Tibial nerve (tissue), 4 donors: ENCODE measurements around the gene FASTKD1. TPM values are rescaled to one million over a fixed set of nuclear protein-coding genes. Genes with fewer than 3 reads are reported as not detected.
"Not testable (repeated sequence)": the region's sequence is repeated elsewhere in the genome, so short reads cannot be mapped to it uniquely, and the experiment has no call there.

Source experiments
- DNase-seq, 2 donors: peaks; one replicate each; pipeline ENCODE4 v3.0.0-alpha.2; 2019; ENCODE audit warnings: low spot score in 2 of 2
- H3K27ac ChIP-seq, 4 donors: fragments of 200-600 bp; sonication (generic) in 3 of 4; one replicate each; pipeline ENCODE4 v1.5.1; 2017 to 2019; ENCODE audit warnings: mild to moderate bottlenecking in 1 of 4
- H3K27me3 ChIP-seq, 2 donors: fragments of 200-600 bp; sonication (generic) in 1 of 2; one replicate each; pipeline versions ENCODE4 v1.5.1 to v1.6.0; 2017 to 2019
- H3K36me3 ChIP-seq, 3 donors: fragments of 200-600 bp; sonication (generic); one replicate each; pipeline ENCODE4 v1.5.1; 2018 to 2019
- H3K4me1 ChIP-seq, 4 donors: fragments of 200-600 bp; sonication (generic) in 3 of 4; one replicate each; pipeline ENCODE4 v1.5.1; 2017 to 2019
- H3K4me3 ChIP-seq, 4 donors: fragments of 200-600 bp; sonication (generic) in 3 of 4; one replicate each; pipeline ENCODE4 v1.5.1; 2017 to 2019; ENCODE audit warnings: mild to moderate bottlenecking in 1 of 4, moderate library complexity in 1 of 4
- H3K9me3 ChIP-seq, 4 donors: fragments of 200-600 bp; sonication (generic) in 3 of 4; one replicate each; pipeline ENCODE4 v1.5.1; 2017 to 2019
- EP300 ChIP-seq, 2 donors: sonication (generic); formaldehyde crosslinking; IDR thresholded peaks; one replicate each; pipeline ENCODE4 v1.6.1; 2017; ENCODE audit warnings: antibody characterized with exemption in 2 of 2, mild to moderate bottlenecking in 1 of 2
- POLR2A ChIP-seq, 2 donors: fragments of 450-650 bp; IDR thresholded peaks; one replicate each; pipeline ENCODE4 v1.6.1; 2017; ENCODE audit warnings: antibody characterized with exemption in 2 of 2, mild to moderate bottlenecking in 2 of 2, moderate library complexity in 2 of 2
- WGBS, 2 donors: methylation state at CpG; one replicate each; pipeline ENCODE4 v1.1.5; 2018; 5-methylcytosine and 5-hydroxymethylcytosine counted together
- total RNA-seq, 4 donors: library from RNA; depleted of rRNA; stranded (reverse); fragments of >200 nt; gene quantifications; one replicate each; pipeline ENCODE4 v1.1.0, GENCODE V29; 2016
- TF ChIP-seq, protein P1 (sequence below), 5 experiments: fragments of 200-600 bp in 3 of 5; fragments of 450-650 bp in 2 of 5; sonication (generic) in 3 of 5; IDR thresholded peaks; one replicate each; pipeline ENCODE4 v1.5.1; 2016 to 2019; ENCODE audit warnings: antibody characterized with exemption in 5 of 5, mild to moderate bottlenecking in 3 of 5, moderate library complexity in 2 of 5

FASTKD1 gene
- total RNA-seq, 4 donors from 2014 or later: 6.7 to 12.6 (median 9.3) TPM

- no peak for DNase-seq
- no peak overlapping the region for H3K27ac ChIP-seq
- 95 to 100% methylated on average over 1 of the region's 1 CpG for WGBS, 2 donors
Observed at GRCh38 chr2:169565686-169566085, 8.0 kb downstream of the FASTKD1 start.

GRCh38 chr2:169562519-169562918, 11.1 kb downstream of the FASTKD1 start:
- 86 to 92% methylated on average over 2 of the region's 2 CpGs for WGBS, 2 donors
- TF ChIP-seq EP300 (IDR thresholded peaks at IDR 0.05) (no peak), POLR2A (IDR thresholded peaks at IDR 0.05) (no peak)
- TF ChIP-seq, protein P1, sequence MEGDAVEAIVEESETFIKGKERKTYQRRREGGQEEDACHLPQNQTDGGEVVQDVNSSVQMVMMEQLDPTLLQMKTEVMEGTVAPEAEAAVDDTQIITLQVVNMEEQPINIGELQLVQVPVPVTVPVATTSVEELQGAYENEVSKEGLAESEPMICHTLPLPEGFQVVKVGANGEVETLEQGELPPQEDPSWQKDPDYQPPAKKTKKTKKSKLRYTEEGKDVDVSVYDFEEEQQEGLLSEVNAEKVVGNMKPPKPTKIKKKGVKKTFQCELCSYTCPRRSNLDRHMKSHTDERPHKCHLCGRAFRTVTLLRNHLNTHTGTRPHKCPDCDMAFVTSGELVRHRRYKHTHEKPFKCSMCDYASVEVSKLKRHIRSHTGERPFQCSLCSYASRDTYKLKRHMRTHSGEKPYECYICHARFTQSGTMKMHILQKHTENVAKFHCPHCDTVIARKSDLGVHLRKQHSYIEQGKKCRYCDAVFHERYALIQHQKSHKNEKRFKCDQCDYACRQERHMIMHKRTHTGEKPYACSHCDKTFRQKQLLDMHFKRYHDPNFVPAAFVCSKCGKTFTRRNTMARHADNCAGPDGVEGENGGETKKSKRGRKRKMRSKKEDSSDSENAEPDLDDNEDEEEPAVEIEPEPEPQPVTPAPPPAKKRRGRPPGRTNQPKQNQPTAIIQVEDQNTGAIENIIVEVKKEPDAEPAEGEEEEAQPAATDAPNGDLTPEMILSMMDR (IDR thresholded peaks at IDR 0.05): no peak

More at GRCh38 chr2:169565686-169566085, 8.0 kb downstream of the FASTKD1 start:
- no peak for TF ChIP-seq POLR2A (IDR thresholded peaks at IDR 0.05)
- TF ChIP-seq EP300 (IDR thresholded peaks at IDR 0.05): no peak
- TF ChIP-seq, protein P1 (IDR thresholded peaks at IDR 0.05): no peak
- Histone ChIP-seq H3K4me3 (no peak overlapping the region), H3K4me1 (no peaks in the 10 kb centered on the region), H3K9me3 (no peaks in the 10 kb centered on the region), H3K27me3 (no peaks in the 10 kb centered on the region), H3K36me3 (peaks cover 0 to 7% (median 0%) of the 10 kb centered on the region in 3 donors)

DNA sequence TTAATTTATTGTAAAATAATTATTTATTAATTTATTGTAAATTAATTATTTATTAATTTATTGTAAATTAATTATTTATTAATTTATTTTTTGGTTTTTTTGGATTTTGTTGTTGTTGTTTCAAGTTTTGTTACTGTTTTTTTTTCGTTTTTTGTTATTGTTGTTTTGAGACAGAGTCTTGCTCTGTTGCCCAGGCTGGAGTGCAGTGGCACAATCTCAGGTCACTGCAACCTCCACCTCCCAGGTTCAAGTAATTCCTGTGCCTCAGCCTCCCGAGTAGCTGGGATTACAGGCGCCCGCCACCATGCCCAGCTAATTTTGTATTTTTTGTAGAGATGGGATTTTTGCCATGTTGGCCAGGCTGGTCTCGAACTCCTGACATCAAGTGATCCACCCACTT, 11.6 kb downstream of the FASTKD1 start:
- H3K9me3 ChIP-seq, H3K27me3 ChIP-seq: not testable (repeated sequence)

More at GRCh38 chr2:169562519-169562918, 11.1 kb downstream of the FASTKD1 start:
- Histone ChIP-seq H3K27me3 (no peaks in the 10 kb centered on the region), H3K4me3 (no peak overlapping the region), H3K9me3 (no peaks in the 10 kb centered on the region), H3K4me1 (no peaks in the 10 kb centered on the region), H3K36me3 (peaks cover 0 to 18% (median 0%) of the 10 kb centered on the region in 3 donors), H3K27ac (no peak overlapping the region)
- DNase-seq: no peak

GRCh38 chr2:169561364-169561763, 12.3 kb downstream of the FASTKD1 start:
- DNase-seq: no peak
- WGBS, 2 donors: 92 to 96% methylated on average over 1 of the region's 1 CpG

More for the DNA sequence above, 11.6 kb downstream of the FASTKD1 start:
- not testable (repeated sequence) for H3K27ac ChIP-seq, H3K4me3 ChIP-seq, DNase-seq, H3K4me1 ChIP-seq
- peaks cover 0 to 18% (median 0%) of the 10 kb centered on the region in 3 donors for H3K36me3 ChIP-seq
- WGBS, 2 donors: 94 to 98% methylated on average over 5 of the region's 5 CpGs

DNA sequence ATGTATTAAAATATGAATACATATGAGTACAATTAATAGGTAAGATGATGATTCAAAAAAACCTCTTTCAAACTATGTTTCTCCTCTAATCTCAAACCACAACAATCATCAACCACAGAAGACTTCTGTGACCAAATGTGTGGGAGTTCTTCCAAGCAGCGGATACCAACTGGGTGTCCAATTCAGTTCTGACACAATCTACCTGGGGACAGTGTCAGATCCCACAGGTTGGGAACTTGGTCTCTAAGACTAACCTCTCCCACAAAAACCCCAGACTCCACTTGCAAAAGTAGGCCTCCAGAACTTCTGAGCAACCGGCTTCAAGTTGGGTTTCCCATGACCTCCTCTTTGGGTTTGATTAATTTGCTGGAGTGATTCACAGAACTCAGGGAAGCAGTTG, 26.9 kb downstream of the FASTKD1 start:
- no peaks in the 10 kb centered on the region for H3K27me3 ChIP-seq
- DNase-seq: no peak
- 90 to 98% methylated on average over 2 of the region's 2 CpGs for WGBS, 2 donors
- H3K4me1 ChIP-seq: no peaks in the 10 kb centered on the region
- no peaks in the 10 kb centered on the region for H3K9me3 ChIP-seq
- no peak overlapping the region for H3K4me3 ChIP-seq
- TF ChIP-seq POLR2A (IDR thresholded peaks at IDR 0.05) (no peak), EP300 (IDR thresholded peaks at IDR 0.05) (no peak)
- TF ChIP-seq, protein P1 (IDR thresholded peaks at IDR 0.05): no peak
- H3K36me3 ChIP-seq: peaks cover 0 to 22% (median 0%) of the 10 kb centered on the region in 3 donors
- H3K27ac ChIP-seq: no peak overlapping the region

More at GRCh38 chr2:169561364-169561763, 12.3 kb downstream of the FASTKD1 start:
- no peak overlapping the region for H3K4me3 ChIP-seq
- TF ChIP-seq EP300 (IDR thresholded peaks at IDR 0.05) (no peak), POLR2A (IDR thresholded peaks at IDR 0.05) (no peak)
- TF ChIP-seq, protein P1 (IDR thresholded peaks at IDR 0.05): no peak
- no peaks in the 10 kb centered on the region for H3K4me1 ChIP-seq
- H3K27me3 ChIP-seq: no peaks in the 10 kb centered on the region
- H3K36me3 ChIP-seq: peaks cover 0 to 23% (median 0%) of the 10 kb centered on the region in 3 donors
- H3K27ac ChIP-seq: no peak overlapping the region
- H3K9me3 ChIP-seq: no peaks in the 10 kb centered on the region

GRCh38 chr2:169542433-169542832, 31.2 kb downstream of the FASTKD1 start:
- no peaks in the 10 kb centered on the region for H3K27me3 ChIP-seq
- no peak for DNase-seq
- peaks cover 0 to 26% (median 0%) of the 10 kb centered on the region in 3 donors for H3K36me3 ChIP-seq
- H3K4me3 ChIP-seq: no peak overlapping the region
- 80 to 91% methylated on average over 3 of the region's 3 CpGs for WGBS, 2 donors
- TF ChIP-seq EP300 (IDR thresholded peaks at IDR 0.05) (no peak), POLR2A (IDR thresholded peaks at IDR 0.05) (no peak)
- TF ChIP-seq, protein P1 (IDR thresholded peaks at IDR 0.05): no peak
- H3K9me3 ChIP-seq: no peaks in the 10 kb centered on the region
- H3K27ac ChIP-seq: no peak overlapping the region
- no peaks in the 10 kb centered on the region for H3K4me1 ChIP-seq
